Psoas muscle (tissue), 8 donors: ENCODE data around the gene SLC25A6. TPM values are rescaled to one million over a fixed set of nuclear protein-coding genes. Genes with fewer than 3 reads are reported as not detected.
"Not testable (repeated sequence)": the region's sequence is repeated elsewhere in the genome, so short reads cannot be mapped to it uniquely, and the experiment has no call there.

Experiments used
- ATAC-seq, 4 donors: fragments of 200-7000 bp; cut with Tn5 transposase; one replicate each; pipeline ENCODE4 v1.9.1; 2020; ENCODE audit warnings: moderate library complexity in 3 of 4, mild to moderate bottlenecking in 2 of 4
- DNase-seq, 2 donors: peaks; one replicate each; pipeline ENCODE4 v3.0.0-alpha.2; 2020
- H3K27ac ChIP-seq: fragments of 200-600 bp; one replicate; pipeline ENCODE4 v1.8.0; 2022
- H3K27me3 ChIP-seq, 3 donors: fragments of 200-600 bp in 1 of 3; one replicate each; pipeline versions ENCODE4 v1.6.1 to v1.8.0; 2013 to 2022; ENCODE audit warnings: low read length in 2 of 3, mild to moderate bottlenecking in 2 of 3, moderate library complexity in 1 of 3; ENCODE audit not compliant: insufficient read depth in 3 of 3
- H3K36me3 ChIP-seq, 2 donors: fragments of 200-600 bp in 1 of 2; one replicate each; pipeline versions ENCODE4 v1.6.1 to v1.8.0; 2013 to 2022; ENCODE audit warnings: low read depth in 1 of 2, mild to moderate bottlenecking in 1 of 2, moderate library complexity in 1 of 2; ENCODE audit not compliant: insufficient read depth in 1 of 2
- H3K4me1 ChIP-seq: fragments of 200-600 bp; one replicate; pipeline ENCODE4 v1.8.0; 2022
- H3K4me3 ChIP-seq: fragments of 200-600 bp; one replicate; pipeline ENCODE4 v1.8.0; 2022; ENCODE audit warnings: mild to moderate bottlenecking
- H3K9me3 ChIP-seq: fragments of 200-600 bp; one replicate; pipeline ENCODE4 v1.8.0; 2022
- WGBS, 3 donors: extraction: QIAGEN DNeasy Blood & Tissue Kit; methylation state at CpG; one replicate each; pipeline versions ENCODE4 v1.1.6 to v1.1.7; 2013; 5-methylcytosine and 5-hydroxymethylcytosine counted together
- intact Hi-C, 2 donors: fragments of 100-400 bp; cut with DNase I; formaldehyde crosslinking; loops; one replicate each; pipeline versions ENCODE4 v1.11.0 to v1.14.2; 2022
- polyA plus RNA-seq, 3 donors: library from polyadenylated mRNA; stranded (reverse); fragments of 200-250 nt; gene quantifications; one replicate each; pipeline ENCODE4 v1.2.3, GENCODE V29; 2013
- total RNA-seq, 4 donors: library from RNA; stranded (reverse); fragmentation: NEBNext Ultra II Directional in 2 of 4; extraction: Animal tissue kit (Norgen Biotek cat#: 25700) in 2 of 4; gene quantifications; one replicate each; pipeline versions ENCODE4 v1.2.1 to v1.2.4, GENCODE V29; 2021 to 2023
- TF ChIP-seq, protein P1 (sequence below): fragments of 200-600 bp; IDR thresholded peaks from one replicate; pipeline ENCODE4 v1.8.0; 2022; ENCODE audit warnings: antibody characterized with exemption
- donor health status: healthy with polysubstance abuse.
- donor health status: DM: no; HTN: no; CAD: no; lungs with moderate emphysema.
- donor health status: Bipolar disorder and iron deficiency.
- donor health status: healthy.
- donor health status: DM: yes; HTN: yes; CAD: no.
- donor health status: DM: no; HTN: no; CAD: no.
- donor health status: DM: no; HTN: no; CAD: no.
- donor health status: DM: yes; HTN: yes; CAD: no.

Gene SLC25A6
- total and polyA plus RNA-seq, 7 donors: 48.4 to 189 (median 83.0) TPM

DNA sequence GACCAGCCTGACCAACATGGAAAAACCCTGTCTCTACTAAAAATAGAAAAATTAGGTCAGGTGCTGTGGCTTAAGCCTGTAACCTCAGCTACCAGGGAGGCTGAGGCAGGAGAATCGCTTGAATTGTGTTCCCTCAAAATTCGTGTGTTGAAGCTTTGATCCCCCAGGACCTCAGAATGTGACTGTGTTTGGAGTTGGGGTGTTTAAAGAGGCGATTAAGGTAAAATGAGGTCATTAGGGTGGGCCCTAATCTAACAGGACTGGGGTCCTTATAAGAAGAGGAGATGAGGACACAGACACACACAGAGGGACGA lies 23.6 kb downstream of the SLC25A6 start:
- WGBS, 3 donors: 81 to 86% (median 81%) methylated on average over 4 of the region's 4 CpGs
- no peak overlapping the region for H3K27ac ChIP-seq
- no peak overlapping the region for H3K4me3 ChIP-seq
- H3K4me1 ChIP-seq: no peaks in the 10 kb centered on the region
- no peak for DNase-seq
- intact Hi-C loops: no loop called here
- no peak for ATAC-seq
- H3K36me3 ChIP-seq: peaks cover 3 to 9% of the 10 kb centered on the region in 2 donors
- TF ChIP-seq, protein P1, sequence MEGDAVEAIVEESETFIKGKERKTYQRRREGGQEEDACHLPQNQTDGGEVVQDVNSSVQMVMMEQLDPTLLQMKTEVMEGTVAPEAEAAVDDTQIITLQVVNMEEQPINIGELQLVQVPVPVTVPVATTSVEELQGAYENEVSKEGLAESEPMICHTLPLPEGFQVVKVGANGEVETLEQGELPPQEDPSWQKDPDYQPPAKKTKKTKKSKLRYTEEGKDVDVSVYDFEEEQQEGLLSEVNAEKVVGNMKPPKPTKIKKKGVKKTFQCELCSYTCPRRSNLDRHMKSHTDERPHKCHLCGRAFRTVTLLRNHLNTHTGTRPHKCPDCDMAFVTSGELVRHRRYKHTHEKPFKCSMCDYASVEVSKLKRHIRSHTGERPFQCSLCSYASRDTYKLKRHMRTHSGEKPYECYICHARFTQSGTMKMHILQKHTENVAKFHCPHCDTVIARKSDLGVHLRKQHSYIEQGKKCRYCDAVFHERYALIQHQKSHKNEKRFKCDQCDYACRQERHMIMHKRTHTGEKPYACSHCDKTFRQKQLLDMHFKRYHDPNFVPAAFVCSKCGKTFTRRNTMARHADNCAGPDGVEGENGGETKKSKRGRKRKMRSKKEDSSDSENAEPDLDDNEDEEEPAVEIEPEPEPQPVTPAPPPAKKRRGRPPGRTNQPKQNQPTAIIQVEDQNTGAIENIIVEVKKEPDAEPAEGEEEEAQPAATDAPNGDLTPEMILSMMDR: no peak
- H3K27me3 ChIP-seq: no peaks in the 10 kb centered on the region
- H3K9me3 ChIP-seq: no peaks in the 10 kb centered on the region

DNA sequence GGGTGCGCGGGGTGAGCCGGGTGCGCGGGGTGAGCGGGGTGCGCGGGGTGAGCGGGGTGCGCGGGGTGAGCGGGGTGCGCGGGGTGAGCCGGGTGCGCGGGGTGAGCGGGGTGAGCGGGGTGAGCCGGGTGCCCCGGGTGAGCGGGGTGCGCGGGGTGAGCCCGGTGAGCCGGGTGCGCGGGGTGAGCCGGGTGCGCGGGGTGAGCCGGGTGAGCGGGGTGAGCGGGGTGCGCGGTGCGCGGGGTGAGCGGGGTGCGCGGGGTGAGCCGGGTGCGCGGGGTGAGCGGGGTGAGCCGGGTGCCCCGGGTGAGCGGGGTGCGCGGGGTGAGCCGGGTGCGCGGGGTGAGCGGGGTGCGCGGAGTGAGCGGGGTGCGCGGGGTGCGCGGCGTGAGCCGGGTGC lies 25.6 kb downstream of the SLC25A6 start:
- H3K4me3 ChIP-seq, intact Hi-C loops, H3K4me1 ChIP-seq, ATAC-seq, H3K27me3 ChIP-seq, H3K9me3 ChIP-seq, DNase-seq, H3K27ac ChIP-seq: not testable (repeated sequence)
- H3K36me3 ChIP-seq: peaks cover 3 to 14% of the 10 kb centered on the region in 2 donors
- 86 to 94% (median 91%) methylated on average over 10 to 53 of the region's 63 CpGs for WGBS, 3 donors

DNA sequence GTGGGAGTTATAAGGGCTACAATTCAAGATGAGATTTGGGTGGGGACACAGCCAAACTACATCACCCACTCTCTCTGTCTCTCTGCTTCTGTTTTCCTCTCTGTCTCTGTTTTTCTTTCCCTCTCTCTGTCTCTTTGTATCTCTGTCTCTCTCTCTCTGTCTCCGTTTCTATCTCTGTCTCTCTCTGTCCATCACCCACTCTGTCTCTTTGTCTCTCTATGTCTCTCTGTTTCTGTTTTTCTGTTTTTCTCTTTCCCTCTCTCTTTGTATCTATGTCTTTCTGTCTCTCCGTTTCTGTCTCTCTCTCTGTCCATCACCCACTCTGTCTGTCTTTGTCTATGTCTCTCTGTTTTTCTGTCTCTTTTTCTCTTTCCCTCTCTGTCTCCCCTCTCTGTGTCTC lies 30.0 kb downstream of the SLC25A6 start:
- Histone ChIP-seq H3K4me3 (no peak overlapping the region), H3K9me3 (no peaks in the 10 kb centered on the region), H3K36me3 (peaks cover 0 to 20% of the 10 kb centered on the region in 2 donors), H3K27me3 (no peaks in the 10 kb centered on the region), H3K27ac (no peak overlapping the region), H3K4me1 (no peaks in the 10 kb centered on the region)
- no peak for DNase-seq
- TF ChIP-seq, protein P1: no peak
- intact Hi-C loops: no loop called here
- ATAC-seq: no peak
- 89 to 90% (median 90%) methylated on average over 2 of the region's 2 CpGs for WGBS, 3 donors

DNA sequence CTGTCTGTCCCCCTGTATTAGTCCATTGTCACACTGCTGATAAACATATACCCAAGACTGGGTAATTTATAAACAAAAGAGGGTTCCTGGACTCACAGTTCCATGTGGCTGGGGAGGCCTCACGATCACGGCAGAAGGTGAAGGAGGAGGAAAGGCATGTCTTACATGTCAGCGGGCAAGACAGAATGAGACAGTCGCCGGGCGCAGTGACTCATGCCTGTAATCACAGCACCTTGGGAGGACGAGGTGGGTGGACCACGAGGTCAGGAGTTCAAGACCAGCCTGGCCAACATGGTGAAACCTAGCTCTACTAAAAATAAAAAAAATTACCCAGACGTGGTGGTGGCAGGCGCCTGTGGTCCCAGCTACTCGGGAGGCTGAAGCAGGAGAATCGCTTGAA lies 30.6 kb downstream of the SLC25A6 start:
- intact Hi-C loops: no loop called here
- Histone ChIP-seq H3K4me1 (no peaks in the 10 kb centered on the region), H3K27ac (no peak overlapping the region), H3K4me3 (no peak overlapping the region), H3K36me3 (peaks cover 0 to 21% of the 10 kb centered on the region in 2 donors), H3K9me3 (no peaks in the 10 kb centered on the region), H3K27me3 (no peaks in the 10 kb centered on the region)
- TF ChIP-seq, protein P1: no peak
- no peak for ATAC-seq
- peak in 1 of 2 donors; percentile 23 for DNase-seq
- WGBS, 3 donors: 79 to 88% (median 79%) methylated on average over 12 of the region's 12 CpGs

DNA sequence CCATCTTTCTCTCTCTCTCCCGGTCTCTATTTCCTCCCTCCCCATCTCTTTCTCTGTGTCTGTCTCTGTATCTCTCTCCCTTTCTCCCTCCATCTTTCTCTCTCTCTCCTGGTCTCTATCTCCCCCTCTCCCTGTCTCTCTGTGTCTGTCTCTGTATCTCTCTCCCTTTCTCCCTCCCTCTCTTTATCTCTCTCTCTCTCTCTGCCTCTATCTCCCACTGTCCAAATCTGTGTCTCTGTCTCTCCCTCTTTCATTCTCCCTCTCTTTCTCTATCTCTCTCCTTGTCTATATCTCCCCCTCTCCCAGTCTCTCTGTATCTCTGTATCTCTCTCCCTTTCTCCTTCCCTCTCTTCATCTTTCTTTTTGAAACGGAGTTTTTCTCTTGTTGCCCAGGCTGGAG lies 31.7 kb downstream of the SLC25A6 start:
- TF ChIP-seq, protein P1: no peak
- ATAC-seq: no peak
- no peaks in the 10 kb centered on the region for H3K9me3 ChIP-seq
- no peaks in the 10 kb centered on the region for H3K4me1 ChIP-seq
- intact Hi-C loops: no loop called here
- no peak overlapping the region for H3K4me3 ChIP-seq
- no peaks in the 10 kb centered on the region for H3K27me3 ChIP-seq
- WGBS, 3 donors: 79 to 82% (median 82%) methylated on average over 2 of the region's 2 CpGs
- DNase-seq: no peak
- no peak overlapping the region for H3K27ac ChIP-seq
- H3K36me3 ChIP-seq: peaks cover 0 to 21% of the 10 kb centered on the region in 2 donors
